ENCODE measurements around the gene FLNB.

FLNB gene

DNA sequence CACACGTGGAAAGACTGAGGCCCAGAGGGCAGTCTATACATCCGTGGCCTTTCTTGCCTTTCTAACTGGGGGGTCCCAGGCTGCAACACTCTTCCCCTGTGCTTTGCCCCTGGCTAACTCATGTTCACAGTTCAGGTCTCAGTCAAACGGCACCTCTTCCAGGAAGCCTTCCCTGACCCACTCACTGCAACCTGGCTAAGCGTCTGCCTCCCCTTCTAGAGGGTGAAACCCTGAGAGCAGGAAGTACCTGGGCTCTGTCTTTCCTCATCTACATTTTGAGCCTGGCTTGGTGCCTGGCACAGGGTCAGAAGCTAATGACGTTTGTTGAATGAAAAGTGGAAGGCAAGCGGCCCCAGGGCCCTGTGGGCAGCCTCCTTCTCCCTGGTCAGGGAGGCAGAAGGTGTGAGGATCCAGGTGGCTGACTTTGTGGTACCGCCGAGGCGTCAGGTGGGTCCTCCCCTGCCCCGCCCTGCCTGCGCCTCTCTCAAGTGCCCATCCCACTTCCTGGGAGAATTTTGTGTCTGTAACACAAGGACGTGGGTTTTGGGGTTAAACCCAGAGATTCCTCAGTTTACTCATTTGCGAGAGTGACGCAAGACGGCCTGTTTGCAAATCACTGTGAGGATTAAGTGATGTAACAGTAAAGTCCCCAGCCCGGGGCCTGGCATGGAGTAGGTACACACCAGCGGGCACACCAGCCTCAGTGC is 170.5 kb downstream of the FLNB start:
- peak overlapping the region; percentile 24; the same call in 1 of the 2 replicates for H3K27ac ChIP-seq
- TF ChIP-seq ZFX (IDR thresholded peaks at IDR 0.05) (no peak), CTCF (conservative IDR thresholded peaks at IDR 0.05) (no peak)

- H3K27ac ChIP-seq: no peak overlapping the region
- no peak for TF ChIP-seq CTCF (conservative IDR thresholded peaks at IDR 0.05)
- TF ChIP-seq ZFX (IDR thresholded peaks at IDR 0.05): no peak
Observed at GRCh38 chr3:58179235-58180098, 171.2 kb downstream of the FLNB start.

- no peak overlapping the region for H3K27ac ChIP-seq
- no peak for TF ChIP-seq ZFX (IDR thresholded peaks at IDR 0.05)
- no peak for TF ChIP-seq CTCF (conservative IDR thresholded peaks at IDR 0.05)
Observed at GRCh38 chr3:58180099-58180880, 172.1 kb downstream of the FLNB start.

- no peak for TF ChIP-seq ZFX (IDR thresholded peaks at IDR 0.05)
- TF ChIP-seq CTCF (conservative IDR thresholded peaks at IDR 0.05): no peak
- H3K27ac ChIP-seq: no peak overlapping the region
Observed at GRCh38 chr3:58180940-58181587, 172.8 kb downstream of the FLNB start.

- TF ChIP-seq CTCF (conservative IDR thresholded peaks at IDR 0.05): no peak
- no peak for TF ChIP-seq ZFX (IDR thresholded peaks at IDR 0.05)
- no peak overlapping the region for H3K27ac ChIP-seq
Observed at GRCh38 chr3:58183221-58183620, 175.0 kb downstream of the FLNB start.

- TF ChIP-seq CTCF (conservative IDR thresholded peaks at IDR 0.05): no peak
- TF ChIP-seq ZFX (IDR thresholded peaks at IDR 0.05): no peak
- no peak overlapping the region for H3K27ac ChIP-seq
Observed at GRCh38 chr3:58183891-58184290, 175.7 kb downstream of the FLNB start.
